IPS-15b (cell line): Measurements from ENCODE around the gene B4GALT6.
"Not testable (repeated sequence)": the region's sequence is repeated elsewhere in the genome, so short reads cannot be mapped to it uniquely, and the experiment has no call there.

Source experiments
- H3K27me3 ChIP-seq: one replicate; pipeline ENCODE4 v1.6.1; 2013; ENCODE audit warnings: low read length; ENCODE audit not compliant: control insufficient read depth, insufficient read depth
- H3K36me3 ChIP-seq: one replicate; pipeline ENCODE4 v1.6.1; 2013; ENCODE audit warnings: low read length; ENCODE audit not compliant: control insufficient read depth, insufficient read depth
- H3K4me1 ChIP-seq: one replicate; pipeline ENCODE4 v1.6.1; 2013; ENCODE audit warnings: mild to moderate bottlenecking, low read length; ENCODE audit not compliant: control insufficient read depth, insufficient read depth
- H3K4me3 ChIP-seq: one replicate; pipeline ENCODE4 v1.5.1; 2013; ENCODE audit warnings: low read depth, low read length
- H3K9ac ChIP-seq: one replicate; pipeline ENCODE4 v1.6.1; 2013; ENCODE audit warnings: low read depth, mild to moderate bottlenecking, low read length
- H3K9me3 ChIP-seq: one replicate; pipeline ENCODE4 v1.6.1; 2013; ENCODE audit warnings: mild to moderate bottlenecking, low read length; ENCODE audit not compliant: control insufficient read depth, insufficient read depth

The B4GALT6 gene

GRCh38 chr18:31684279-31685096, at the start of gene B4GALT6:
Gene B4GALT6, minus strand, starts transcription at chr18:31684581. Its CDS starts 155 bp downstream, at chr18:31684426.
- Histone ChIP-seq H3K4me1 (peaks cover 15% of the 10 kb centered on the region), H3K9ac (peak within 1 kb of the TSS; percentile 30), H3K4me3 (peak within 1 kb of the TSS; percentile 85), H3K9me3 (no peaks in the 10 kb centered on the region), H3K27me3 (no peaks in the 10 kb centered on the region), H3K36me3 (no peaks in the 10 kb centered on the region)

- Histone ChIP-seq H3K4me3 (no peak overlapping the region), H3K9me3 (no peaks in the 10 kb centered on the region), H3K36me3 (no peaks in the 10 kb centered on the region), H3K4me1 (no peaks in the 10 kb centered on the region), H3K9ac (no peak overlapping the region), H3K27me3 (no peaks in the 10 kb centered on the region)
Observed at GRCh38 chr18:31731628-31732027, 47.2 kb upstream of the B4GALT6 start.

DNA sequence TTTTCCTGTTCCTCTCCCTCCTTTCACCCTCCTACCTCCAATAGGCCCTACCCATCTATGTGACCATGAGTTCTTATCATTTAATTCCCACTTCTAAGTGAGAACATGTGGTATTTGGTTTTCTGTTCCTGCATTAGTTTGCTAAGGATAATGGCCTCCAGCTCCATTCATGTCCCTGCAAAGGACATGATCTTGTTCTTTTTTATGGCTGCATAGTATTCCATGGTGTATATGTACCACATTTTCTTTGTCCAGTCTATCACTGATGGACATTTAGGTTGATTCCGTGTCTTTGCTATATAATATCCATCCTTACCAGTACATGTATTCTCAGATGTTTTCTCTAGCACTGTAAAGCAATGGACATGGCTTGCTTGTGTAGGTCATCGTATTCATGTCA, 44.8 kb upstream of the B4GALT6 start:
- not testable (repeated sequence) for H3K36me3 ChIP-seq, H3K4me1 ChIP-seq, H3K27me3 ChIP-seq, H3K9me3 ChIP-seq, H3K4me3 ChIP-seq, H3K9ac ChIP-seq

- Histone ChIP-seq H3K27me3 (no peaks in the 10 kb centered on the region), H3K4me3 (no peak overlapping the region), H3K9me3 (no peaks in the 10 kb centered on the region), H3K9ac (no peak overlapping the region), H3K36me3 (no peaks in the 10 kb centered on the region), H3K4me1 (no peaks in the 10 kb centered on the region)
Observed at GRCh38 chr18:31723990-31724711, 39.8 kb upstream of the B4GALT6 start.

GRCh38 chr18:31723639-31723989, 39.2 kb upstream of the B4GALT6 start:
- Histone ChIP-seq H3K9me3 (no peaks in the 10 kb centered on the region), H3K4me1 (no peaks in the 10 kb centered on the region), H3K27me3 (no peaks in the 10 kb centered on the region), H3K4me3 (no peak overlapping the region), H3K36me3 (no peaks in the 10 kb centered on the region), H3K9ac (no peak overlapping the region)

DNA sequence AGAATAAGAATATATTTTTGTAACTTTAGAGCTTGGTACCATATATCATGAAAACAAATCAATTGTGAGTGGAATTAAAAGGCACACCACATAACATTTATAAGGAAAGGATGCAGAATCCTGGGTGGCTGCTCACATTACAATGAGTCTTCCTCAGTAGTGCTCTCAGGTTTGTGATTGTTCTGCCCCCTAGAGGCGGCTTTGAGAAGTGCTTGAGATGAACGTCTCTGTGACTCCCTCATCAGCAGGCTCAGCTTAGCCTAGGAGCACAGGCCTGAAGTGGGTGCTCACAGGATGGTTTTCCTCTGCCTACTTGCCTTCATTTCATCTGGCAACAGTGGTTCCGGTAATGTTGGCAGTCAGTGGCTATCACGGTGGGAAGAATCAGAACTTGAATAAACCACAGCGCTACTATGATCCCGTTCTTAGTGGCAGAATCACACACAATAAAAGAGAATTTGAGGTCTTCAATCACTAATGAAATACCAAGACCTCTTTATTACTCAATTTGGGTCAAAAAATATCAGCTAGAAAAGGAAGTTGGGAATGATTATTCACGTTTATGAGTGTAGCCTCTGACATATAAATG, 38.1 kb upstream of the B4GALT6 start:
- no peaks in the 10 kb centered on the region for H3K4me1 ChIP-seq
- no peaks in the 10 kb centered on the region for H3K27me3 ChIP-seq
- no peak overlapping the region for H3K4me3 ChIP-seq
- no peaks in the 10 kb centered on the region for H3K36me3 ChIP-seq
- H3K9ac ChIP-seq: no peak overlapping the region
- no peaks in the 10 kb centered on the region for H3K9me3 ChIP-seq

DNA sequence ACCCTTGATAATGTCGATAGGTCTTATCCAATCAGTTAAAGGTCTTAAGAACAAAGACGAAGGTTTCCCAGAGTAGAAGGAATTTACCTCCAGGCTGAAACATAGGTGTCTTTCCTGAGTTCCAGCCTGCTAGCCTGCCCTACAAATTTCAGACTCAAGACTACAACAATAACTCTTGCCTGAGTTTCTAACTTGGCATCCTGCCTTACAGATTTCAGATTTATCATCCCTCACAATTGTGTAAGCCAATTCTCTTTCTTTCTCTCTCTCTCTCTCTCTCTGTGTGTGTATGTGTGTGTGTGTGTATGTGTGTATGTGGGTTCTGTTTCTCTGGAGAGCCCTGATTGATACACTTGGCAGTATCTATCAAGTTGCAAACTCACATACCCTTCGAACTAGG, 37.2 kb upstream of the B4GALT6 start:
- H3K9ac ChIP-seq: no peak overlapping the region
- no peaks in the 10 kb centered on the region for H3K4me1 ChIP-seq
- H3K4me3 ChIP-seq: no peak overlapping the region
- no peaks in the 10 kb centered on the region for H3K9me3 ChIP-seq
- H3K36me3 ChIP-seq: no peaks in the 10 kb centered on the region
- no peaks in the 10 kb centered on the region for H3K27me3 ChIP-seq

DNA sequence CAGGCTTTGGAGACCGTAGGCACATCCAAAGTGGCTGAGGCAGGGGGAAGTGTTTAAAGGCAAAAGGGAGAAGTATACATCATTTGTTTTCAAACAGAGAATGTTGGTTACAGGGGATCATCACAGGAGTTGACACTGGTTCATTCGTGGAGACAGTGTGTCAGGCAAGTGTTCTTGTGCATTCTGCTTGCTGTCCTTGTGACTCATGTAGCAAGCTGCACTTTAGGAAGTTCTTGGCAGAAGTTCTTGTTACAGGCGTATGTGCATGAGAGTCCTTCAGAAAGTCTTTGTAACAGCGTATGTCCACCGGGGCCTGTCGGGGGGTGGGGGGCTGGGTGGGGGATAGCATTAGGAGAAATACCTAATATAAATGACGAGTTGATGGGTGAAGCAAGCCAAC, 36.5 kb upstream of the B4GALT6 start:
- H3K4me1 ChIP-seq: no peaks in the 10 kb centered on the region
- H3K9me3 ChIP-seq: no peaks in the 10 kb centered on the region
- H3K9ac ChIP-seq: no peak overlapping the region
- no peaks in the 10 kb centered on the region for H3K27me3 ChIP-seq
- no peak overlapping the region for H3K4me3 ChIP-seq
- H3K36me3 ChIP-seq: no peaks in the 10 kb centered on the region

DNA sequence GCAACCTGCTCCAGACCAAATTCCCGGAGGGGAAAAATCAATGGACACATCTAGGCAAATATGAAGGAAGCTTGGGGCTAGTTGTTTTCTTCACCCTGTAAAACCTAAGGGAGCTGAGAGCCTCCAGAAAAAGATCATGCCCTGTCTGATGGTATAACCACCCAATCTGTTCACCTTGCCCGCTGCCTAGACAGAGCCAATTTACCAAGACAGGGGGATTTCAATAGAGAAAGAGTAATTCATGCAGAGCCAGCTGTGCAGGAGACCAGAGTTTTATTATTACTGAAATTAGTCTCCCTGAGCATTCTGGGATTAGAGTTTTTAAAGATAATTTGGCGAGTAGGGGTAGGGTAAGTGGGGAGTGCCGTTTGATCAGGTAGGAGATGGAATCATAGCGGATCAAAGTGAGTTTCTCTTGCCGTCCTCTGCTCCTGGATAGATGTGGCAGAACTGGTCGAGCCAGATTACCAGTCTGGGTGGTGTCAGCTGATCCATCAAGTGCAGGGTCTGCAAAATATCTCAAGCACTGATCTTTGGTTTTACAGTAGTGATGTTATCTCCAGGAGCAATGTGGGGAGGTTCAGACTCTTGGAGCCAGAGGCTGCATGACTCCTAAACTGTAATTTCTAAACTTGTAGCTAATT, 35.1 kb upstream of the B4GALT6 start:
- Histone ChIP-seq H3K36me3 (no peaks in the 10 kb centered on the region), H3K4me3 (no peak overlapping the region), H3K9ac (no peak overlapping the region), H3K9me3 (no peaks in the 10 kb centered on the region), H3K4me1 (no peaks in the 10 kb centered on the region), H3K27me3 (no peaks in the 10 kb centered on the region)

GRCh38 chr18:31718386-31718785, 34.0 kb upstream of the B4GALT6 start:
- Histone ChIP-seq H3K9me3 (no peaks in the 10 kb centered on the region), H3K36me3 (no peaks in the 10 kb centered on the region), H3K4me3 (no peak overlapping the region), H3K9ac (no peak overlapping the region), H3K4me1 (no peaks in the 10 kb centered on the region), H3K27me3 (no peaks in the 10 kb centered on the region)

- Histone ChIP-seq H3K36me3 (no peaks in the 10 kb centered on the region), H3K4me1 (no peaks in the 10 kb centered on the region), H3K9me3 (no peaks in the 10 kb centered on the region), H3K4me3 (no peak overlapping the region), H3K27me3 (no peaks in the 10 kb centered on the region), H3K9ac (no peak overlapping the region)
Observed at GRCh38 chr18:31716362-31716761, 32.0 kb upstream of the B4GALT6 start.
